ENCODE measurements around the gene DVL1.

- TF ChIP-seq ATF1 (CRISPR knock-in tag; IDR thresholded peaks at IDR 0.05) (no peak), CTCF (IDR thresholded peaks at IDR 0.05) (no peak), ZNF512 (CRISPR knock-in tag; IDR thresholded peaks at IDR 0.05; ENCODE audit: borderline replicate concordance) (no peak), USF1 (CRISPR knock-in tag; IDR thresholded peaks at IDR 0.05) (no peak), USF2 (CRISPR knock-in tag; IDR thresholded peaks at IDR 0.05) (no peak), CREB1 (CRISPR knock-in tag; IDR thresholded peaks at IDR 0.05) (no peak), SMAD3 (CRISPR knock-in tag; IDR thresholded peaks at IDR 0.05; ENCODE audit: borderline replicate concordance) (no peak), TP53 (CRISPR knock-in tag; IDR thresholded peaks at IDR 0.05) (no peak), ARID4B (CRISPR knock-in tag; IDR thresholded peaks at IDR 0.05; ENCODE audit: borderline replicate concordance) (no peak)
Observed at GRCh38 chr1:1322418-1322817, 26.8 kb downstream of the DVL1 start.

Measured in WTC11 (cell line).